Astrocyte (in vitro differentiated cells and primary cell): ENCODE data around the gene LRTM2. TPM values are rescaled to one million over a fixed set of nuclear protein-coding genes. Genes with fewer than 3 reads are reported as not detected.

Experiments
- DNase-seq: peaks from one replicate; pipeline ENCODE4 v3.0.0-alpha.2; 2010; ENCODE audit warnings: low read depth
- FAIRE-seq: peaks from 2 replicates; lab custom pipeline; 2011; peaks lifted over from hg19 to GRCh38; lab: Jason Lieb, UNC
- H2AFZ ChIP-seq: 2 replicates; pipeline ENCODE4 v1.6.0; 2012; ENCODE audit warnings: low read depth, low read length, inconsistent platforms
- H3K27ac ChIP-seq: 2 replicates; pipeline ENCODE4 v1.5.1; 2011; ENCODE audit warnings: low read depth, low read length, inconsistent platforms
- H3K27me3 ChIP-seq: 2 replicates; pipeline ENCODE4 v1.6.0; 2011; ENCODE audit warnings: low read length, inconsistent platforms; ENCODE audit not compliant: insufficient read depth
- H3K36me3 ChIP-seq: 2 replicates; pipeline ENCODE4 v1.5.1; 2011; ENCODE audit warnings: low read length, inconsistent platforms; ENCODE audit not compliant: insufficient read depth
- H3K4me1 ChIP-seq: 2 replicates; pipeline ENCODE4 v1.5.1; 2011; ENCODE audit warnings: low read length, inconsistent platforms; ENCODE audit not compliant: insufficient read depth
- H3K4me2 ChIP-seq: 2 replicates; pipeline ENCODE4 v1.6.0; 2012; ENCODE audit warnings: low read length, inconsistent platforms
- H3K4me3 ChIP-seq: 2 replicates; pipeline ENCODE4 v1.5.1; 2011; ENCODE audit warnings: low read depth, mild to moderate bottlenecking, low read length, inconsistent platforms; ENCODE audit not compliant: insufficient read depth
- H3K79me2 ChIP-seq: 2 replicates; pipeline ENCODE4 v1.6.0; 2012; ENCODE audit warnings: mild to moderate bottlenecking, low read length, inconsistent platforms; ENCODE audit not compliant: insufficient read depth
- H3K9ac ChIP-seq: 2 replicates; pipeline ENCODE4 v1.6.0; 2012; ENCODE audit warnings: mild to moderate bottlenecking, low read length, inconsistent platforms
- H3K9me3 ChIP-seq: 2 replicates; pipeline ENCODE4 v1.5.1; 2012; ENCODE audit warnings: low read depth, mild to moderate bottlenecking, low read length, inconsistent platforms; ENCODE audit not compliant: insufficient read depth
- H4K20me1 ChIP-seq: 2 replicates; pipeline ENCODE4 v1.6.0; 2012; ENCODE audit warnings: low read length, inconsistent platforms; ENCODE audit not compliant: insufficient read depth
- H3K27ac Mint-ChIP-seq: one replicate; pipeline ENCODE4 v1.8.0; 2021; ENCODE audit warnings: mild to moderate bottlenecking, mixed read lengths; ENCODE audit not compliant: unreplicated experiment
- H3K27me3 Mint-ChIP-seq: one replicate; pipeline ENCODE4 v1.8.0; 2021; ENCODE audit warnings: low read depth, mixed read lengths; ENCODE audit not compliant: unreplicated experiment
- H3K36me3 Mint-ChIP-seq: one replicate; pipeline ENCODE4 v1.8.0; 2021; ENCODE audit warnings: low read depth, mixed read lengths; ENCODE audit not compliant: unreplicated experiment
- H3K4me1 Mint-ChIP-seq: one replicate; pipeline ENCODE4 v1.8.0; 2021; ENCODE audit warnings: low read depth, mixed read lengths; ENCODE audit not compliant: unreplicated experiment
- H3K4me3 Mint-ChIP-seq: one replicate; pipeline ENCODE4 v1.8.0; 2021; ENCODE audit warnings: mild to moderate bottlenecking, moderate library complexity, mixed read lengths; ENCODE audit not compliant: unreplicated experiment
- H3K9me3 Mint-ChIP-seq: one replicate; pipeline ENCODE4 v1.8.0; 2021; ENCODE audit warnings: mild to moderate bottlenecking, mixed read lengths; ENCODE audit not compliant: unreplicated experiment
- EZH2 ChIP-seq: IDR thresholded peaks from 2 replicates; pipeline ENCODE4 v1.6.1; 2012; ENCODE audit warnings: mild to moderate bottlenecking, low read length, inconsistent platforms; ENCODE audit not compliant: insufficient read depth
- total RNA-seq: library from RNA; stranded (reverse); gene quantifications from 2 replicates; pipeline ENCODE4 v1.2.1, GENCODE V29; 2021
- TF ChIP-seq, protein P1 (sequence below): IDR thresholded peaks from 2 replicates; pipeline ENCODE4 v1.5.1; 2011; ENCODE audit warnings: low read depth, mild to moderate bottlenecking, inconsistent platforms, low read length, moderate library complexity; ENCODE audit not compliant: insufficient read depth

Gene LRTM2
- total RNA-seq, 1 donor from 2014 or later, result not detected

DNA sequence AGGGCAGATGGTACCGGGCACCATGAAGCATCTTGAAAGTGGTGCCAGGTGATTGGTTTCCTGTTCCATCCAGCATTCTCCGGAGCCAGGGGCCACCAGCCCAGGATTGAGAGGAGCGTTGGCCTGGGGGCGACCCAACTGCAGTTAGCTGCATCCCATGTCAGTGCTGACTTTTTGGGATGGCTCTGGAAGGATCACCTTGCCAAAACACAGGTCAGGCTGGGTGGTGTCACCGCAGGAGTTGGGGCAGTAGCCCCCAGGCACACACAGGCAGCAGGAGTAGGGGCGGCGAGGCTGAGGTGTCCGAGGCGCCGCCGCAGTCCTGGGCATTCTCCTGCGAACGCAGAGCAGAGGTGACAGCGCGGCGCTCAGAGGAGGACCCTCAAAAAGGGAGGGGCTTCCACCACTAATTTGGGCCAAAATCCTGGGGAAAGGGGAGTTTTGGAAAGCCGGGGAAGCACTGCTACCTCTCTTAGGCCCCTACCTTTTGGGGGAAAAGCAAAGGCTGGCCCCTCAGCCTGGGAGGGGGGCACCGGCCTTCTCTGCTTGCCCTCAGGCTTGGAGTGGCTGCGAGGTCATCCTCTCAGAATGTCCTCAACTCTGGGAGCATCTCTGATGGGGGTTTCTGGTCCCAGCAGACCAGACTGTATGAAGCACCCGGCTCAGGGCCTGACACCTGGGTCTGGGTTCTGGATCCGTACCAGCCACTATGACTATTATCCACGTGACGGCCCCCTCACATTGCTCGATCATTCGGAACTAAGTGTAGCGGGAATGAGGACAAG, 26.7 kb upstream of the LRTM2 start:
- no peak for DNase-seq
- H3K4me1 ChIP-seq, result peaks cover 9% of the 10 kb centered on the region
- no peaks in the 10 kb centered on the region for H3K9me3 ChIP-seq
- H3K4me3 ChIP-seq, result no peak overlapping the region
- no peak for FAIRE-seq
- no peaks in the 10 kb centered on the region for H3K27me3 ChIP-seq
- no peak for TF ChIP-seq EZH2
- TF ChIP-seq, protein P1, sequence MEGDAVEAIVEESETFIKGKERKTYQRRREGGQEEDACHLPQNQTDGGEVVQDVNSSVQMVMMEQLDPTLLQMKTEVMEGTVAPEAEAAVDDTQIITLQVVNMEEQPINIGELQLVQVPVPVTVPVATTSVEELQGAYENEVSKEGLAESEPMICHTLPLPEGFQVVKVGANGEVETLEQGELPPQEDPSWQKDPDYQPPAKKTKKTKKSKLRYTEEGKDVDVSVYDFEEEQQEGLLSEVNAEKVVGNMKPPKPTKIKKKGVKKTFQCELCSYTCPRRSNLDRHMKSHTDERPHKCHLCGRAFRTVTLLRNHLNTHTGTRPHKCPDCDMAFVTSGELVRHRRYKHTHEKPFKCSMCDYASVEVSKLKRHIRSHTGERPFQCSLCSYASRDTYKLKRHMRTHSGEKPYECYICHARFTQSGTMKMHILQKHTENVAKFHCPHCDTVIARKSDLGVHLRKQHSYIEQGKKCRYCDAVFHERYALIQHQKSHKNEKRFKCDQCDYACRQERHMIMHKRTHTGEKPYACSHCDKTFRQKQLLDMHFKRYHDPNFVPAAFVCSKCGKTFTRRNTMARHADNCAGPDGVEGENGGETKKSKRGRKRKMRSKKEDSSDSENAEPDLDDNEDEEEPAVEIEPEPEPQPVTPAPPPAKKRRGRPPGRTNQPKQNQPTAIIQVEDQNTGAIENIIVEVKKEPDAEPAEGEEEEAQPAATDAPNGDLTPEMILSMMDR, result no peak
- no peaks in the 10 kb centered on the region for H3K9me3 Mint-ChIP-seq
- H2AFZ ChIP-seq, result no peak overlapping the region
- no peaks in the 10 kb centered on the region for H3K36me3 ChIP-seq
- peaks cover 5% of the 10 kb centered on the region for H3K36me3 Mint-ChIP-seq
- no peak overlapping the region for H3K27ac ChIP-seq
- H3K4me3 Mint-ChIP-seq, result no peak overlapping the region
- no peak overlapping the region for H3K9ac ChIP-seq
- no peak overlapping the region for H3K4me2 ChIP-seq
- peaks cover 9% of the 10 kb centered on the region for H4K20me1 ChIP-seq
- H3K27ac Mint-ChIP-seq, result no peak overlapping the region
- no peaks in the 10 kb centered on the region for H3K79me2 ChIP-seq
- H3K27me3 Mint-ChIP-seq, result peaks cover 2% of the 10 kb centered on the region
- no peaks in the 10 kb centered on the region for H3K4me1 Mint-ChIP-seq

DNA sequence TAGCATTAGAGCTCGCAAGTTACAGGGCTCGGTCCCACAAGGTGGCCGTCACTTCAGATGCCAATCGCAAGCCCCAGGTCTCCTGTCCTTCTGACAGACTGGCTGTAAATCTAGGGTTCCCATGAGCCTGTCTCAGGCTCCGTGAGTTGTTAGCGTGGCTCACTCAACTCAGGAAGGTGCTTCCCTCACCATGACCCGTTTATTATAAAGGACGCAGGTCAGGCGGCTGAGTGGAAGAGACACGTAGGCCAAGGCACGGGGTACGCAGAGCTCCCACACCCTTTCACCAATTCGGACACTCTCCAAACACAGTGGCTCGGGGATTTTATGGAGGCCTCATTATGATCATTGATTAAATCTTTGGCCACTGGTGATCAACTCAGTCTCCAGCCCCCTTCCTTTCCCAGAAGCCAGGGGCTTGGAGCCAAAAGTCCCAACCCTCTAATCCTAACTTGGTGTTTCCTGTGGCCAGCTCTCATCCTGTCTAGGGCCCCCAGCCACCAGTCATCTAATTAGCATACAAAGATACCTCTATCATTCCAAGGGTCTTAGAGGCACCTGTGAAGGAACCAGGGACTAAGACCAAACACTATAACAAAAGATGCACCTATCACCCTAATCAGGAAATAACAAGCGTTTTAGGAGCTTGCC, 25.8 kb upstream of the LRTM2 start:
- no peak overlapping the region for H3K4me3 Mint-ChIP-seq

More for the DNA sequence above, 25.8 kb upstream of the LRTM2 start:
- Mint-ChIP-seq H3K27me3 (peaks cover 4% of the 10 kb centered on the region), H3K36me3 (peaks cover 2% of the 10 kb centered on the region), H3K9me3 (no peaks in the 10 kb centered on the region), H3K4me1 (no peaks in the 10 kb centered on the region), H3K27ac (no peak overlapping the region)
- Histone ChIP-seq H3K27ac (no peak overlapping the region), H4K20me1 (peaks cover 9% of the 10 kb centered on the region), H3K36me3 (no peaks in the 10 kb centered on the region), H3K9me3 (no peaks in the 10 kb centered on the region), H3K79me2 (no peaks in the 10 kb centered on the region), H2AFZ (no peak overlapping the region), H3K4me1 (peaks cover 9% of the 10 kb centered on the region), H3K4me2 (no peak overlapping the region), H3K9ac (no peak overlapping the region), H3K27me3 (no peaks in the 10 kb centered on the region), H3K4me3 (no peak overlapping the region)
- no peak for DNase-seq
- TF ChIP-seq, protein P1, result no peak
- TF ChIP-seq EZH2, result no peak
- no peak for FAIRE-seq
